Stimulated activated CD8-positive, alpha-beta memory T cell treated with anti-CD3 and anti-CD28 coated beads, Interleukin-12 subunit alpha, Interleukin-12 subunit beta, amount 100 ng/mL, for 24 hours (primary cell): ENCODE measurements around the gene EYA2.
"Not testable (repeated sequence)": the region's sequence is repeated elsewhere in the genome, so short reads cannot be mapped to it uniquely, and the experiment has no call there.

Experiments
- DNase-seq: peaks from one replicate; pipeline ENCODE4 v3.0.0-alpha.2; 2020; ENCODE audit errors: extremely low read depth

EYA2 gene

GRCh38 chr20:46894579-46894958, at the start of gene EYA2:
TSS of gene EYA2 (plus strand) at chr20:46894843. CDS start at chr20:46990011, 95,168 bp downstream.
- no peak for DNase-seq

GRCh38 chr20:46844965-46845364, 49.7 kb upstream of the EYA2 start:
- no peak for DNase-seq

- no peak for DNase-seq
These were observed 45.4 kb upstream of the EYA2 start for GRCh38 chr20:46849269-46849668.

GRCh38 chr20:46849751-46850150, 44.9 kb upstream of the EYA2 start:
- no peak for DNase-seq

- no peak for DNase-seq
These were observed 44.2 kb upstream of the EYA2 start for GRCh38 chr20:46850416-46850815.

- DNase-seq: no peak
These were observed 43.7 kb upstream of the EYA2 start for GRCh38 chr20:46850896-46851295.

- no peak for DNase-seq
These were observed 42.9 kb upstream of the EYA2 start for GRCh38 chr20:46851746-46852145.

GRCh38 chr20:46852313-46852712, 42.3 kb upstream of the EYA2 start:
- no peak for DNase-seq

- no peak for DNase-seq
These were observed 40.7 kb upstream of the EYA2 start for GRCh38 chr20:46853926-46854325.

GRCh38 chr20:46857061-46857831, 37.4 kb upstream of the EYA2 start:
- DNase-seq: no peak

GRCh38 chr20:46865824-46866223, 28.8 kb upstream of the EYA2 start:
- no peak for DNase-seq

- DNase-seq: no peak
These were observed 24.6 kb upstream of the EYA2 start for GRCh38 chr20:46870041-46870440.

- no peak for DNase-seq
These were observed 22.1 kb upstream of the EYA2 start for GRCh38 chr20:46872328-46873211.

- DNase-seq: no peak
These were observed 19.6 kb upstream of the EYA2 start for GRCh38 chr20:46875059-46875458.

GRCh38 chr20:46879386-46879785, 15.3 kb upstream of the EYA2 start:
- DNase-seq: no peak

- not testable (repeated sequence) for DNase-seq
These were observed 14.7 kb upstream of the EYA2 start for GRCh38 chr20:46879963-46880362.

GRCh38 chr20:46883892-46884291, 10.8 kb upstream of the EYA2 start:
- no peak for DNase-seq

- DNase-seq: no peak
These were observed 4.0 kb upstream of the EYA2 start for GRCh38 chr20:46890682-46891081.

GRCh38 chr20:46893051-46893450, 1.6 kb upstream of the EYA2 start:
- DNase-seq: no peak

- no peak for DNase-seq
These were observed 615 bp upstream of the EYA2 start for GRCh38 chr20:46893877-46894578.

GRCh38 chr20:46894971-46895905, 595 bp downstream of the EYA2 start:
- DNase-seq: no peak
